ENCODE data around the gene PRDM15. TPM values are rescaled to one million over a fixed set of nuclear protein-coding genes. Genes with fewer than 3 reads are reported as not detected.

Gene PRDM15
- total RNA-seq, 4 donors from 2014 or later = 4.7 to 9.2 (median 5.4) TPM

- TF ChIP-seq POLR2A (IDR thresholded peaks at IDR 0.05) = no peak
- no peak for TF ChIP-seq CTCF (IDR thresholded peaks at IDR 0.05)
- DNase-seq = no peak
- intact Hi-C loops (cut with DNase I) = no loop called here
- no peak overlapping the region for H3K4me3 ChIP-seq
- peak overlapping the region; percentile 62 to 79 (median 69) for H3K27ac ChIP-seq
- peaks cover 0 to 59% (median 7%) of the 10 kb centered on the region in 3 donors for H3K4me1 ChIP-seq
- no peaks in the 10 kb centered on the region for H3K36me3 ChIP-seq
- H3K27me3 ChIP-seq = peaks cover 0 to 74% (median 0%) of the 10 kb centered on the region in 4 donors
- H3K9me3 ChIP-seq = no peaks in the 10 kb centered on the region
- WGBS, 2 donors = 12 to 43% methylated on average over 15 to 17 of the region's 18 CpGs
These were observed 95.5 kb downstream of the PRDM15 start for GRCh38 chr21:41783476-41784180.

- WGBS, 2 donors = 66 to 81% methylated on average over 2 of the region's 2 CpGs
- no peak for TF ChIP-seq CTCF (IDR thresholded peaks at IDR 0.05)
- TF ChIP-seq POLR2A (IDR thresholded peaks at IDR 0.05) = no peak
- no peak overlapping the region for H3K4me3 ChIP-seq
- DNase-seq = no peak
- no peaks in the 10 kb centered on the region for H3K9me3 ChIP-seq
- peaks cover 13 to 74% (median 14%) of the 10 kb centered on the region in 3 donors for H3K4me1 ChIP-seq
- intact Hi-C loops (cut with DNase I) = no loop called here
- no peaks in the 10 kb centered on the region for H3K36me3 ChIP-seq
- peaks cover 0 to 83% (median 0%) of the 10 kb centered on the region in 4 donors for H3K27me3 ChIP-seq
- H3K27ac ChIP-seq = no peak overlapping the region
These were observed 98.1 kb downstream of the PRDM15 start for GRCh38 chr21:41781050-41781410.

GRCh38 chr21:41780337-41781049 lies 98.7 kb downstream of the PRDM15 start:
- WGBS, 2 donors = 70 to 71% methylated on average over 1 of the region's 1 CpG
- no peak for DNase-seq

GRCh38 chr21:41779659-41780058 lies 99.5 kb downstream of the PRDM15 start:
- peaks cover 11 to 71% (median 13%) of the 10 kb centered on the region in 3 donors for H3K4me1 ChIP-seq
- no peak overlapping the region for H3K27ac ChIP-seq
- H3K9me3 ChIP-seq = no peaks in the 10 kb centered on the region
- intact Hi-C loops (cut with DNase I) = loop anchor here (5.0 kb wide), 1 partner anchor 167 kb away; no protein-coding TSS in a partner anchor
- no peak overlapping the region for H3K4me3 ChIP-seq
- WGBS, 2 donors = 33 to 77% methylated on average over 5 of the region's 5 CpGs
- H3K27me3 ChIP-seq = peaks cover 0 to 85% (median 0%) of the 10 kb centered on the region in 4 donors
- DNase-seq = no peak
- TF ChIP-seq POLR2A (IDR thresholded peaks at IDR 0.05) (no peak), CTCF (IDR thresholded peaks at IDR 0.05) (no peak)
- no peaks in the 10 kb centered on the region for H3K36me3 ChIP-seq

More at GRCh38 chr21:41780337-41781049, 98.7 kb downstream of the PRDM15 start:
- Histone ChIP-seq H3K4me1 (peaks cover 13 to 71% (median 14%) of the 10 kb centered on the region in 3 donors), H3K27me3 (peaks cover 0 to 84% (median 0%) of the 10 kb centered on the region in 4 donors), H3K27ac (no peak overlapping the region), H3K36me3 (no peaks in the 10 kb centered on the region), H3K4me3 (no peak overlapping the region), H3K9me3 (no peaks in the 10 kb centered on the region)
- intact Hi-C loops (cut with DNase I) = no loop called here
- TF ChIP-seq CTCF (IDR thresholded peaks at IDR 0.05) (no peak), POLR2A (IDR thresholded peaks at IDR 0.05) (no peak)

Measured in esophagus squamous epithelium (tissue), 5 donors.